Measurements from ENCODE around the gene DCUN1D3.

DNA sequence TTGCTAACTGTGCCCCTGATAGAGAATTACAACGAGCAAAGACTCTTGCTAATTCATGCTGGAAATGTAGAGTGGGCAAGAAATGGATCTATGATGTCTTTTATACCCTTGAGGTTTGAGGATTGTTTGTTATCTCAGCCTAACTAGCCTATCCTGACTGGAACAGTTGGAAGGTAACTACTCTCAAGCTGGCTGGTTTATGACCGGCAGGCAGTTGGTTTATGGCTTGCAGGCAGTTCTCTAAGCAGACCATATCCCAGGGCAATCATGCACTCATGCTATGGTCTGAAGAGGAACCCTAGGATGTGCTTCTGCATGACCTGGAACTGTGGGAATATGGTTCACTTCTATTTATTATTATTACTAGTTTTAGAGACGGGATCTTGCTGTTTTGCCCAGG, 49.5 kb upstream of the DCUN1D3 start:
- TF ChIP-seq, protein P1, sequence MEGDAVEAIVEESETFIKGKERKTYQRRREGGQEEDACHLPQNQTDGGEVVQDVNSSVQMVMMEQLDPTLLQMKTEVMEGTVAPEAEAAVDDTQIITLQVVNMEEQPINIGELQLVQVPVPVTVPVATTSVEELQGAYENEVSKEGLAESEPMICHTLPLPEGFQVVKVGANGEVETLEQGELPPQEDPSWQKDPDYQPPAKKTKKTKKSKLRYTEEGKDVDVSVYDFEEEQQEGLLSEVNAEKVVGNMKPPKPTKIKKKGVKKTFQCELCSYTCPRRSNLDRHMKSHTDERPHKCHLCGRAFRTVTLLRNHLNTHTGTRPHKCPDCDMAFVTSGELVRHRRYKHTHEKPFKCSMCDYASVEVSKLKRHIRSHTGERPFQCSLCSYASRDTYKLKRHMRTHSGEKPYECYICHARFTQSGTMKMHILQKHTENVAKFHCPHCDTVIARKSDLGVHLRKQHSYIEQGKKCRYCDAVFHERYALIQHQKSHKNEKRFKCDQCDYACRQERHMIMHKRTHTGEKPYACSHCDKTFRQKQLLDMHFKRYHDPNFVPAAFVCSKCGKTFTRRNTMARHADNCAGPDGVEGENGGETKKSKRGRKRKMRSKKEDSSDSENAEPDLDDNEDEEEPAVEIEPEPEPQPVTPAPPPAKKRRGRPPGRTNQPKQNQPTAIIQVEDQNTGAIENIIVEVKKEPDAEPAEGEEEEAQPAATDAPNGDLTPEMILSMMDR (IDR thresholded peaks at IDR 0.05; ENCODE audit: low read length) = no peak
- no peak for TF ChIP-seq EZH2 (IDR thresholded peaks at IDR 0.05; ENCODE audit: borderline replicate concordance, low read length)
